ENCODE results near the gene PPP1R13B.

- no peak for TF ChIP-seq EZH2 (IDR thresholded peaks at IDR 0.05; ENCODE audit: borderline replicate concordance)
- no peak for TF ChIP-seq CTCF (IDR thresholded peaks at IDR 0.05; ENCODE audit: poor library complexity)
- no peak for TF ChIP-seq EZH2phosphoT487 (IDR thresholded peaks at IDR 0.05; ENCODE audit: low read depth, severe bottlenecking, unreplicated experiment)
Observed at GRCh38 chr14:103773521-103773920, 73.9 kb downstream of the PPP1R13B start.
